GM18502 (cell line): ENCODE measurements around the gene LBH.

ENCODE experiments used
- ATAC-seq: cut with Tn5 transposase; IDR thresholded peaks from one replicate; pipeline ENCODE4 v1.9.1; 2021; ENCODE audit warnings: mild to moderate bottlenecking; ENCODE audit not compliant: unreplicated experiment, poor library complexity

Gene LBH

DNA sequence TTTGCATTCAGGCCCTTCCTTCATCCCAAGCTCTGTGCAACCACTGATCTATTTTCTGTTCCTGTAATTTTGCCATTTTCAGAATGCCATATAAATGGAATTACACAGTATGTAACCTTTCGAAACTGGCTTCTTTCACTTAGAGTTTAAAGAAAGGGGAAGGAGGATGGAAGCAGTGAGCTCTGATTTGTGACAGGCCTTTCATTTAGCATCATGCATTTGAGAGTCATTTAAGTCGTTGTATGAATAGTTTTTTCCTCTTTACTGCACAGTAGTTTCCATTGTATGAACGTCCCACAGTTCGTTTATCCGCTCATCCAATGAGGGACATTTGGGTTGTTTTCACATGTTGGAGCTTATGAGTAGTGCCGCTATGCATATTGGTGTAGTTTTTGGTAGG lies 67.0 kb downstream of the LBH start:
- ATAC-seq = peak; percentile 75

DNA sequence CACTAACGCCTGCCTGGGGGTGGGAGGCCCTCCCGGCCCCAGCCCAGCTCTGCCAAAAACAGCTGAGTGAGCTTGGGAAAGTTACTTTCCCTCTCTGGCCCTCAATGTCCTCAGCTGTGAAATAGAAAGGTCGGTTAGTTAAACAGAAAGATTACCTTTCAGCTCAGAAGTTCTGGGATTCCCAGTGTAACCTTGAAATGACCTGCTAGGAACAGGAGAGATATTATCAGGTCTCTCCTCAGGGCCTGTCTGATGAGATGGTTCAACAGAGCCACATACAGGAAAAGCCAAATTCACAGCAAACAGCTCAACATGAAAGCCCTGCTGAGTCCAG lies 68.8 kb downstream of the LBH start:
- ATAC-seq = no peak

- no peak for ATAC-seq
These were observed 69.3 kb downstream of the LBH start for GRCh38 chr2:30300456-30301221.

- no peak for ATAC-seq
These were observed 70.2 kb downstream of the LBH start for GRCh38 chr2:30301551-30301950.

- ATAC-seq = no peak
These were observed 71.2 kb downstream of the LBH start for GRCh38 chr2:30302566-30302965.

DNA sequence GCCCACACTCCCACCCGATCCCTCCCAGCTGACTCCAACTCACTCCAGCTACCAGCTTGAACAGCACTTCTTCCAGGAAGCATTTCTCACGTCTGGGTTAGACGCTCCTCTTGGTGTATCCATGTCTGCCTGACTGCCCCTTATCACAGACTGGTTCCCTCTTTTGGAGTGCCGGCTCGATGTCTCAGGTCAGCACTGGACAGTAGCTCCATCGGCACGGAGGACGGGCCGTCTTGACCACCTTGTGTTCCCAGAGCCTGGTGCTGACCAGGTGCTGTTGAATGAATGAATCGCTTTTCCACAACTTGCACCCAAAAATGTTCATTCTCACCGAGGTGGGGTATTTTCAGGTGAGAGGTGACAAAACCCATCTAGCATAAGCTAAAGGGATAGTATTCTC lies 71.8 kb downstream of the LBH start:
- no peak for ATAC-seq

- ATAC-seq = no peak
These were observed 73.9 kb downstream of the LBH start for GRCh38 chr2:30305235-30305634.

- ATAC-seq = no peak
These were observed 75.2 kb downstream of the LBH start for GRCh38 chr2:30306522-30306921.

DNA sequence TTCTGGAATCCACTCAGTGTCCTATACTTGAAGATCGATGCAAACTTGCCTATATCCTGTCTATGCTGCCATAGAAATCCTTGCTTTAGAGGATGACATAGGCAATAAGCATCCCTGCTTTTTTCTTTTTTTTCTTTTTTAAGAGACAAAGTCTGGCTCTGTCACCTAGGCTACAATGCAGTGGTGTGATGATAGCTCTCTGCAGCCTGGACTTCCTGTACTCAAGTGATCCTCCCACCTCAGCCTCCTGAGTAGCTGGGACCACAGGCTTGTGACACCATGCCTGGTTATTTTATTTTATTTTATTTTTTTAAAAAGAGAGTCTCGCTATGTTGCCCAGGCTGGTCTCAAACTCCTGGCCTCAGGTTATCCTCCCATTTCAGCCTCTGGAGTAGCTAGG lies 76.9 kb downstream of the LBH start:
- no peak for ATAC-seq
